MG63 (cell line): Measurements from ENCODE around the gene SLC35E3. TPM values are rescaled to one million over a fixed set of nuclear protein-coding genes. Genes with fewer than 3 reads are reported as not detected.
"Not testable (repeated sequence)": the region's sequence is repeated elsewhere in the genome, so short reads cannot be mapped to it uniquely, and the experiment has no call there.

ENCODE experiments used
- DNase-seq: peaks from one replicate; pipeline ENCODE4 v3.0.0-alpha.2; 2020
- H3K27me3 ChIP-seq: fragments of 250-450 bp; sonication (Bioruptor Pico); 2 replicates; pipeline ENCODE4 v1.5.1; 2020; ENCODE audit warnings: mild to moderate bottlenecking, moderate library complexity
- H3K36me3 ChIP-seq: fragments of 250-450 bp; sonication (Bioruptor Pico); 2 replicates; pipeline ENCODE4 v1.5.1; 2020; ENCODE audit warnings: mild to moderate bottlenecking, moderate library complexity
- H3K4me3 ChIP-seq: fragments of 250-450 bp; sonication (Bioruptor Pico); 2 replicates; pipeline ENCODE4 v1.5.1; 2020; ENCODE audit warnings: mild to moderate bottlenecking, moderate library complexity
- H3K9me3 ChIP-seq: fragments of 250-450 bp; sonication (Bioruptor Pico); 2 replicates; pipeline ENCODE4 v1.5.1; 2020; ENCODE audit warnings: mild to moderate bottlenecking, moderate library complexity
- total RNA-seq: library from RNA; depleted of rRNA; stranded (reverse); fragments of >200 nt; shearing (Covaris generic); gene quantifications from 2 replicates; pipeline ENCODE4 v1.2.3, GENCODE V29; 2014; ENCODE audit warnings: low replicate concordance

The SLC35E3 gene
- total RNA-seq, 1 experiment from 2014 or later: 2.2 TPM

DNA sequence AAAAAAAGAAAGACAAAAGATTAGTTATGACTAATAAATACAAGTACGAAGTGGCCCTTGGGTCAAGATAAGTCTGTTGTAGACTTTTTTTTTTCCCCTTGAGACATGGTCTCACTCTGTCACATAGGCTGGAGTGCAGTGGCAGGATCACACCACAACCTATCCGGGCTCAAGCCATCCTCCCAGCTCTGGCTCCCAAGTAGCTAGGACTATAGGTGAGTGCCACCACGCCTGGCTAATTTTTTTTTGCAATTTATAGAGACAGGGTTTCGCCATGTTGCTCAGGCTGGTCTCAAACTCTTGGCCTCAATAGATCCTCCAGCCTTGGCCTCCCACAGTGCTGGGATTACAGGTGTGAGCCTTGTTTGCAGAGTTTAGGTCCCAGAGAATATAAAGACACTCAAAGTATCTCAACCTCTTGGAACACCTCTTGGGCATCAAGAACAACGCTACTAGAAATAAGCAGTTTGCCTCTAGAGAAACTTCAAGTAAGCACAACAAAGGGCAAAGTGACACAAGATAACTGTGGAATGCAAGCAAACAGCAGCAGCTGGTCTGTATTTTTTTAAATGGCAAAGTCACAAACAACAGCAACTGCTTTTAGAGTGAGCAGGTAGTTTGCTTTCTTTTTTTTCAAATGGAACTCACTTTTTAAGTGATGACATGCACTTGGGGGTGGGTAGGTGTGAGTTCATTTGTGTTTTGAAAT lies 58.1 kb downstream of the SLC35E3 start:
- no peak for DNase-seq
- Histone ChIP-seq H3K9me3 (no peaks in the 10 kb centered on the region), H3K36me3 (peaks cover 5% of the 10 kb centered on the region), H3K4me3 (no peak overlapping the region), H3K27me3 (no peaks in the 10 kb centered on the region)

DNA sequence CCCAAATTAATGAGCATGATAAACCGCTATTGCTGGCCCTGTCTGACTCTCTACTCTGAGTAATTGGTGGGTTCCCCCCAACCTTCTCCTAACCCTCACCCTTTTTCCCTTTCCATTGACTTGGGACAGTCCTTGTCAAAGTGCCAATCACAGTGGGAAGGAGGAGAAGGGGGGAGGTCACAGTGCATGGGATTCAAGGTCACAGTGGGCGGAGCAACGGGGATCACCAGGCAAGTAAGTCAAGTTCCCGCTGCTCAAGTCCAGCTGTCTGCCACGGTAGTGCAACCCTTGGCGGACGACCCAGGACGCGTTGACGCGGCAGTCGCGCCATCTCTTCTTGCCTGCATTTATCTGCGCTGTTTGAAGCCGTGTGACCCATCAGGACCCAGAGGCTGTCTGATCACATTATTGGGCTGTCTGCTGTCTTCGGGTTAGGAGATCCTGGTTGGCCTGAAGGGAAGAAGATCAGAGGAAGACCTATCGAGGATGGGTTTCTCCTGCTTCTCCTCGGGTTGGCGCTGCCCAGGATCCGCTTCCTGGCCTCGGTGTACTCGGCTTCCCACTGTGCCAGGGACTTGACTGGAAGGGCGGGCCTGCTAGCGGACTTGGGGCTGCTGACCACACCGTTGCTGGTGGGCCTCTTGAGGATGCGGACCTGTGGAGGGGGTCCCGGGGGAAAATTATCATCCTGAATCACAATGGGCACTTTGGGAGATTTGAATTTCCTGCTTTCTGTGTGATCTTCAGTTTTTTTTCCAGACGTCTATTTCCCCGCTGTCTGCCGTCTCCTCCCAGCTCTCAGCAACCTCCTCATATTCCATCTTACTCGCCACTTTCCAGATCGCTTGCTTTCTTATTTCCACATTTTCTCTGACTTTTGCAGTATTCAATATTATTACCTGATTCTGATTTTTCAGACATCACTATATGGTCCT lies 58.9 kb downstream of the SLC35E3 start:
- no peak for DNase-seq
- Histone ChIP-seq H3K27me3 (no peaks in the 10 kb centered on the region), H3K9me3 (no peaks in the 10 kb centered on the region; the same call in 1 of the 2 replicates), H3K4me3 (no peak overlapping the region), H3K36me3 (peaks cover 14% of the 10 kb centered on the region)

DNA sequence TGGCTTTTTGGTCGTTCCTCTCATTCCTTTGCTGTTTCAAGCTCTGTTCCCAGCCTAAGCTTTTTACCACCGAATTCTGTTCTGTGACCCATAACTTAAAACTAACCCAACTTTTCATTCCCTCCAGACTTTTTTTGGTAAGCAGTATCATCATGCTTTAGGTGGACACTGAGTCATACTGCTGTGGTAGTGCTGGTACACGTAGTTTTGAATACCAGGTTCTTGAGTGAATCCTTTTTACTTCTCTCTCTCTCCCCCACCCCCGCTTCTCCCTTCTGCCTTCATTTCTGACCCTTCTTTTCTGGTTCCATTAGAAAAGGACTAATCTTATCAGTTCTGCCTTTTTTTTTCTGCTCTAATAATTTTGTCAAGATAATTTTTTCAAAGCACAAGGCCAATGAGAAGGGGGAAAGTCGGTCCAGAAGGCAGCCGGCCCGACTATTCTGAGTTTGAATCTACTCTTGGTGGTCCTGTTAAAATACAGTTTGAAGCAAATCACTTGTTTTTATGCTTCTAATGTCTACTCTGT lies 59.7 kb downstream of the SLC35E3 start:
- Histone ChIP-seq H3K36me3 (peaks cover 21% of the 10 kb centered on the region), H3K27me3 (no peaks in the 10 kb centered on the region), H3K9me3 (no peaks in the 10 kb centered on the region; the same call in 1 of the 2 replicates), H3K4me3 (no peak overlapping the region)
- no peak for DNase-seq

DNA sequence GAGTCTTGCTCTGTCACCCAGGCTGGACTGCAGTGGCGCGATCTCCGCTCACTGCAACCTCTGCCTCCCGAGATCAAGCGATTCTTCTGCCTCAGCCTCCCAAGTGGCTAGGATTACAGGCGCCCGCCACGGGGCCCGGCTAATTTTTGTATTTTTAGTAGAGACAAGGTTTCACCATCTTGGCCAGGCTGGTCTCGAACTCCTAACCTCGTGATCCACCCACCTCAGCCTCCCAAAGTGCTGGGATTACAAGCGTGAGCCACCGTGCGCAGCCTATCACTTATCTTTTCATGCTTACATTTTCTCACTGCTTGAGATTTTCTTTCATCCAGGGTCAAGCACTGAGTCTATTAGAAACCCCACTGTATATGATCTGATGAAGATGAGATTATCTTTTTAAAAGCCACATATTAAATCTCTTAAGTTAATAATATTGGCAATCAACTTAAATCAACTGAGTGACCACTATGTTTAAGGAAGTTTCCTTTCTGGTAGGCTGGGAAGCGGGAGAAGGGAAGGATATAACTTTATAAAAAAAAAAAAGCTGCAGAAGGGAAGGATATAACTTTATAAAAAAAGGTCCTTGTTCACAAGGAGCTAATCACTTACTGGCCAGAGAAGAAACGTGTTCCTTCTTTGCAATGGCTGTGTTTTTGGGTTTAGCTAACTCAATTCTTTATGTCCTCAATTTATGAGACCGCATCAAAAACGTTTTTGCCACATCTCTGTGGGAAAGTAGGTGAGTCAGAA lies 60.7 kb downstream of the SLC35E3 start:
- H3K9me3 ChIP-seq: no peaks in the 10 kb centered on the region; the same call in 1 of the 2 replicates
- no peaks in the 10 kb centered on the region for H3K27me3 ChIP-seq
- H3K4me3 ChIP-seq: peak overlapping the region; percentile 99
- DNase-seq: no peak
- H3K36me3 ChIP-seq: peaks cover 29% of the 10 kb centered on the region

DNA sequence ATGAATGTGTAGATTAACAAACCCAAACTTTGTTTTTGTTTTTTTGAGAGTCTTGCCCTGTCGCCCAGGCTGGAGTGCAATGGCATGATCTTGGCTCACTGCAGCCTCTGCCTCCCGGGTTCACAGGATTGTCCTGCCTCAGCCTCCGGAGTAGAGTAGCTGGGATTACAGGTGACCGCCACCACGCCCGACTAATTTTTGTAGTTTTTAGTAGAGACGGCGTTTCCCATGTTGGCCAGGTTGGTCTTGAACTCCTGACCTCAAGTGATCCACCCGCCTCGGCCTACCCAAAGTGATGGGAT lies 61.2 kb downstream of the SLC35E3 start:
- H3K4me3 ChIP-seq: peak overlapping the region; percentile 99
- DNase-seq, H3K9me3 ChIP-seq, H3K27me3 ChIP-seq: not testable (repeated sequence)
- peaks cover 30% of the 10 kb centered on the region for H3K36me3 ChIP-seq

DNA sequence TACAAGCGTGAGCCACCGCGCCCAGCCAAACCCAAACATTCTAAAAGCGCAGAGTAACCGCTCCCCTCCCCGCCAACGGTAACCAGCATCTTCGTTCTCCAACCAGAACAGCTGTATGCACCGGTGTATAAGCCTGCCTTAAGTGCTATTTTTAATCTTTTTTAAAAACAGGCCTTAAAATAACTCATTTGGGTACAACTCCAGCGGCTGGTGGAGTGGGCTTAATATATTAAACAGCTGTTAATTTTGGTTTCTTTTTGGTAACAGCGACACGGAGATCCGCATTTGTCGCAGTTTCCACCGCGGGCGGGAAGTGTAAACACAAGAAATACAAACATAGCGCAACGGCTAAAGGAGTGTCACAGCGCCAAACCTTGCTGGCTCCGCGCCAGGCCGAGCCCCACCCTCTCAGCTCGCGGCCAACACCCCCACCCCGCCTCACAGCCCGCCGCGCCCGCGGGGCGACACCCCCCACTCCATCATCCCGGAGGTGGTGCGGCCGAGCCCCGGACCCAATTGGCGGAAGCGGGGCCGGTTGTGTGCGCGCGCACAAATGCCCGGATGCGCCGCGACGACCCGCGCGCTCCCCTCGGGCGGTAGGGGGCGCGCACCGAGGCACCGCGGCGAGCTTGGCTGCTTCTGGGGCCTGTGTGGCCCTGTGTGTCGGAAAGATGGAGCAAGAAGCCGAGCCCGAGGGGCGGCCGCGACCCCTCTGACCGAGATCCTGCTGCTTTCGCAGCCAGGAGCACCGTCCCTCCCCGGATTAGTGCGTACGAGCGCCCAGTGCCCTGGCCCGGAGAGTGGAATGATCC lies 61.8 kb downstream of the SLC35E3 start, which contains the start of gene MDM2:
Gene MDM2, plus strand, starts transcription at position 602 of the 812 bp plus-strand sequence. CDS start 301 bp downstream, outside the sequence.
- H3K9me3 ChIP-seq: no peaks in the 10 kb centered on the region; the same call in 1 of the 2 replicates
- peak within 1 kb of the TSS; percentile 99 for H3K4me3 ChIP-seq
- no peaks in the 10 kb centered on the region for H3K27me3 ChIP-seq
- peak; percentile 93 for DNase-seq
- H3K36me3 ChIP-seq: peaks cover 36% of the 10 kb centered on the region

DNA sequence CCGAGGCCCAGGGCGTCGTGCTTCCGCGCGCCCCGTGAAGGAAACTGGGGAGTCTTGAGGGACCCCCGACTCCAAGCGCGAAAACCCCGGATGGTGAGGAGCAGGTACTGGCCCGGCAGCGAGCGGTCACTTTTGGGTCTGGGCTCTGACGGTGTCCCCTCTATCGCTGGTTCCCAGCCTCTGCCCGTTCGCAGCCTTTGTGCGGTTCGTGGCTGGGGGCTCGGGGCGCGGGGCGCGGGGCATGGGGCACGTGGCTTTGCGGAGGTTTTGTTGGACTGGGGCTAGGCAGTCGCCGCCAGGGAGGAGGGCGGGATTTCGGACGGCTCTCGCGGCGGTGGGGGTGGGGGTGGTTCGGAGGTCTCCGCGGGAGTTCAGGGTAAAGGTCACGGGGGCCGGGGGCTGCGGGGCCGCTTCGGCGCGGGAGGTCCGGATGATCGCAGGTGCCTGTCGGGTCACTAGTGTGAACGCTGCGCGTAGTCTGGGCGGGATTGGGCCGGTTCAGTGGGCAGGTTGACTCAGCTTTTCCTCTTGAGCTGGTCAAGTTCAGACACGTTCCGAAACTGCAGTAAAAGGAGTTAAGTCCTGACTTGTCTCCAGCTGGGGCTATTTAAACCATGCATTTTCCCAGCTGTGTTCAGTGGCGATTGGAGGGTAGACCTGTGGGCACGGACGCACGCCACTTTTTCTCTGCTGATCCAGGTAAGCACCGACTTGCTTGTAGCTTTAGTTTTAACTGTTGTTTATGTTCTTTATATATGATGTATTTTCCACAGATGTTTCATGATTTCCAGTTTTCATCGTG lies 62.6 kb downstream of the SLC35E3 start:
- DNase-seq: peak; percentile 91
- Histone ChIP-seq H3K4me3 (peak overlapping the region; percentile 99), H3K36me3 (peaks cover 44% of the 10 kb centered on the region), H3K9me3 (no peaks in the 10 kb centered on the region; the same call in 1 of the 2 replicates), H3K27me3 (no peaks in the 10 kb centered on the region)

DNA sequence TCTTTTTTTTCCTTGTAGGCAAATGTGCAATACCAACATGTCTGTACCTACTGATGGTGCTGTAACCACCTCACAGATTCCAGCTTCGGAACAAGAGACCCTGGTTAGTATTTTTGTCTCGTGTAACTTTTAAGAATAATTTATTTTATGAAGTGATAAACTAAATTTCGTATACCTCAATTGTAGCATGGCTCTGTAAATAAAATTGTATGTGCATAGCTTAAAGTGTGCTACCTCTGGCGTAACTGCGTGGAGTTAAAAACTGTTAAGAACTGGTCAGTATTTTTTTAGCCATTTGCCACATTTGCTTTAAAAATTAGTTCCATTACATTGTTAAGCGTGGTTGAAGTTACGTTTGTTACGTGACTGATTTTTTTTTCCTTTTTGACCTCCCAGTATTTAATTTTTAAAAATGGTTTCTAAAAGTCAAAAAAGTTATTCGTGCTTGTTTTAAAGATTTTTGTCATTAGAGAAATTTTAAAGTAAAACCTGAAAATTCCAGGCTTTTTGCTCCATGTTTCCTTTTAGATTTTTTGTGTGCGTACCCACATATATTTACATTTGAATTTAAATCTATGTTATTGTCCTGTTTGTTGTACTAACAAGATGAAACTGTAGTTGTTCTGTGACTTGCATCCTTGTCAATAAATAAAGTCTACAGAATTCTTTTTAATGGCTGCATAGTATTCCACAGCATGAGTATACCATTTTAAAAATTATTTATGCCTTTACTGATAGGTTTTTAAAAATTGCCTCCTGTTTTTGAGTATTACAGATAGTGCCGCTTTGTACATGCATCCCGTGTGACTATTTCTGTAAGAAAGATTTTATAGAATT lies 63.4 kb downstream of the SLC35E3 start:
- Histone ChIP-seq H3K36me3 (peaks cover 52% of the 10 kb centered on the region), H3K27me3 (no peaks in the 10 kb centered on the region), H3K9me3 (no peaks in the 10 kb centered on the region; the same call in 1 of the 2 replicates), H3K4me3 (peak overlapping the region; percentile 99)
- DNase-seq: no peak

DNA sequence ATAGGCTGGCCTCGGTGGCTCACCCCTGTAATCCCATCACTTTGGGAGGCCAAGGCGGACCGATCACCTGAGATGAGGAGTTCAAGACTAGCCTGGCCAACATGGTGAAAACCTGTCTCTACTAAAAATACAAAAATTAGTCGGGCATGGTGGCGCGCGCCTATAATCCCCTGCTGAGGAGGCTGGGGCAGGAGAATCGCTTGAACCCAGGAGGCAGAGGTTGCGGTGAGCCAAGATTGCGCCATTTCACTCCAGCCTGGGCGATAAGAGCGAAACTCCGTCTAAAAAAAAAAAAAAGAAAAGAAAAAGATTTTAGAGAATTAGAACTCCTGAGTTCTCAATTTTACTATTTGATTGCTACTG lies 64.0 kb downstream of the SLC35E3 start:
- peaks cover 58% of the 10 kb centered on the region for H3K36me3 ChIP-seq
- not testable (repeated sequence) for H3K9me3 ChIP-seq, H3K4me3 ChIP-seq, DNase-seq, H3K27me3 ChIP-seq

DNA sequence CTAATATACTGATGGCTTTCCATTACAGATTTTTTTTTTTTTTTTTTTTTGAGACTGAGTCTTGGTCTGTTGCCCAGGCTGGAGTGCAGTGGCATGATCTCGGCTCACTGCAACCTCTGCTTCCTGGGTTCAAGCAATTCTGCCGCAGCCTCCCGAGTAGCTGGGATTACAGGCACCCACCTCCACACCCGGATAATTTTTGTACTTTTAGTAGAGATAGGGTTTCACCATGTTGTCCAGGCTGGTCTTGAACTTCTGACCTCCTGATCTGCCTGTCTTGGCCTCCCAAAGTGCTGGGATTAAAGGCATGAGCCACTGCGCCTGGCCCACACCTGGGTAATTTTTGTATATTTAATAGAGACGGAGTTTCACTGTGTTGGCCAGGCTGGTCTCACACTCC lies 65.6 kb downstream of the SLC35E3 start:
- H3K4me3 ChIP-seq, DNase-seq: not testable (repeated sequence)
- peaks cover 69% of the 10 kb centered on the region for H3K36me3 ChIP-seq

DNA sequence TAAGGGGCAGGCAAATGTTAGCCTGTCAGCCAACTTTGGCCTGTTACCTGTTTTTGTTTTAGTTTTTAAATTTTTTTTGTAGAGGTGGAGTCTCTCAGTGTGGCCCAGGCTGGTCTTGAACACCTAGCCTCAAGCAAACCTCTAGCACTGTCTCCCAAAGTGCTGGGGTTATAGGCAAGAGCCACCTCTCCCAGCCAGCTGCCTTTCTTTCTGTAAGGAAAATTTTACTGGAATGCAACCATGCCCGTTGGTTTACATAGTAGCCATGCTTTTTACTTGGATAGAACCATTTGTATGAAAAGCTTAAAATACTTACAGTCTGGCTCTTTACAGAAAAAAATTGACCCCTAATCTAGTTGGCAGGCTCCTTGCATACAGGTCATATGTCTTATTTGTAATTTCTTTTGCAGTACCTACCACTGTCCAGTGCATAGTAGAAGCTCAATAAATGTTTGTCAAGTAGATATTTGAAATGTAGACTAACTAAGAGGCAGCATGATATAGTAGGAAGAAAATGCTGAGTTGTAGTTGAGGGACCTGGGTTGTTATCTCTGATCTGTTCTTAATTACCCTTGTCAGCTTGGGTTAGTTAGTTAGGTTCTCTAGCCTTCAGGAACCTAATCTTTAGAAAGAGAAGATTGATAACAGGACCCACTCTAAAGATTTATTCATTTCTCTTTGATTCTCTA lies 66.7 kb downstream of the SLC35E3 start:
- H3K9me3 ChIP-seq: no peaks in the 10 kb centered on the region; the same call in 1 of the 2 replicates
- H3K36me3 ChIP-seq: peaks cover 80% of the 10 kb centered on the region
- H3K27me3 ChIP-seq: no peaks in the 10 kb centered on the region
- no peak overlapping the region for H3K4me3 ChIP-seq
- no peak for DNase-seq

More for the DNA sequence above, 65.6 kb downstream of the SLC35E3 start:
- H3K27me3 ChIP-seq, H3K9me3 ChIP-seq: not testable (repeated sequence)

DNA sequence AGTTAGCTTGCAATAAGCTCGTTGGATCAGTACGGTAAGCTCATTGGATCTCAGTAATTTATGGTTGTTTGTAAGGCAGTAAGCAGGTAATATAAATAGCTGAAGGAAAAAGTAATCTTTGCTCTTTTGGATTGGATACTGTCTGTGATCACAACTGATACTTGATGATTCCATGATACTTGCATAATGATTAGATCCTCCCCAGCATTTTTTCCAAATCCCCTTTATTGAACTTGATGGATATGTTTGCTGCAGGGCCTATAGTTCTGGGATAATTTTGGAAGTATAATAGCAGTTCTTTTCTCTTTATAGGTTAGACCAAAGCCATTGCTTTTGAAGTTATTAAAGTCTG lies 67.2 kb downstream of the SLC35E3 start:
- DNase-seq: no peak
- Histone ChIP-seq H3K27me3 (no peaks in the 10 kb centered on the region), H3K36me3 (peaks cover 82% of the 10 kb centered on the region), H3K4me3 (no peak overlapping the region), H3K9me3 (no peaks in the 10 kb centered on the region; the same call in 1 of the 2 replicates)

DNA sequence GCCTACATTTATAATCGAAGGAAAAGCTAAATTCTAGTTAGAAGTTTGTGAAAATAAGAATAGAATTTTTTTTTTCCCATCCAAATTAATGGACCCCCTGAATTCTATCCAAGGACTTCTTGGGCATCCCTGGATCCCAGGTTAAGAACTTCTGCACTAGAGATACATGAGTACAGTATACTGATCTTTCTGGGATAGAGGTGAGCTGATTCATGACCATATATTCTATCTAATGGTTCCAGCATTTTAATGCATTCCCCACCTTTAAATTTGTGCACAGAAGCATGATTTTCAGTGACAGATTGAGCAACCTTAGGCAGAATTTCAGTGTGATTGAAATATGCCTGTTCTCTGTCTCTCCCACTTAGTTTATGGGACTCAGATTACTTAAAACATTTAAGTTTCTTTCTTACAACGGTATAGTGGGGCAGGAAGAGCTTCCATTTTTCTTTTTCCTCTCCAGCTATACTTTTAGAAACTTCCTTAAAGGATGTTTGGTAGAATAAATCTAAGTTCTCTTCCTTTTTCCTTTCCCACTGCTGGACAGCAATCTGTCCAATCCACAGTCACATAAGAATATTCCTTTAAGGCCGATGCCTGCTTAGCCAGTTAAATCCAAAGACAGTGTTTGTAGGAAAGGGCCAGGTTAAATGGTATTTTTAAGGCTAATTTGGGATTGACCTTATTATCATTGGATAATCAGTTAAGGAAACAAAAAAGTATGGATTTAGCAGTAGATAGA lies 68.7 kb downstream of the SLC35E3 start:
- DNase-seq: no peak
- H3K27me3 ChIP-seq: no peaks in the 10 kb centered on the region
- no peaks in the 10 kb centered on the region; the same call in 1 of the 2 replicates for H3K9me3 ChIP-seq
- H3K4me3 ChIP-seq: no peak overlapping the region
- peaks cover 83% of the 10 kb centered on the region for H3K36me3 ChIP-seq
